ENCODE measurements around the gene PRXL2B.
"Not testable (repeated sequence)": the region's sequence is repeated elsewhere in the genome, so short reads cannot be mapped to it uniquely, and the experiment has no call there.

The PRXL2B gene

DNA sequence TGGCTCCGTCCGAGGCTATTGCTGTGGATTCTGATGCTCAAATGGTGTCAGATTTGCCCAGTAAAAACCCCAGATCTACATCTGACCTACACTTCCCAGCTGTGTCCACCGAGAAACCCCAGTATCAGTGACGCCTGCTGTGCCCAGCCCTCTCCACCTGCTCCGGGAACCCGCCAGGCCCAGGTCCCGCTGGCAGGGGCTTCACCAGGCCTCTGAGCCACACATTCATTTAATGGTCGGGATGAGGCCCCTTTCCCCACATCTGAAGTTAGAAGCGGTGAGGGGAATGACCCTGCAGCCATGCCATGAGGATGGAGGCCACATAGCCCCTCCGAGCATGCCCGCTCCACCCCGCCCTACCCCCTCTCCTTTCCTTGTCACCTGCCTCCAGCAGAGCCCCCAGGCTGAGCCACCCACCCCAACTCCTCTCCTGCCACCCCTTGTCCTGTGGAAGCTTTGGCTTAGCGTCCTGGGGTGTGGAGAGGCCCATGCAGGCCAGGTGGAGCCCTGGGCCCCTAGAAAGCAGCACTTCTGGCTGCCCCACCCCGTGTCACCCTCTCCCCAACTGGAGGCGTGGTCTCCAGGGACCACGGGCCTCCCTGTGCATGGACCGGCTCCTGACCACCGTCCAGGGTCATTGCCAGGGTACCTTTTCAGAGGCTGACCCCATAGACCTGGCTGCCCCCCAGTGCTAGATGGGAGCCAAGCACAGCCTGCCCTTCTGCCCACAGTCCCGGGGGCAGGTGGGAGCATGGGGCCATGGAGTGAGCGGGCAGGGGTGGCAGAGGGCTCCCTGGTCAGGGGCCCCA, 22.4 kb upstream of the PRXL2B start:
- no peak for DNase-seq (ENCODE audit: low read depth)

GRCh38 chr1:2564815-2565374, 21.7 kb upstream of the PRXL2B start:
- DNase-seq (ENCODE audit: low read depth), result no peak

DNA sequence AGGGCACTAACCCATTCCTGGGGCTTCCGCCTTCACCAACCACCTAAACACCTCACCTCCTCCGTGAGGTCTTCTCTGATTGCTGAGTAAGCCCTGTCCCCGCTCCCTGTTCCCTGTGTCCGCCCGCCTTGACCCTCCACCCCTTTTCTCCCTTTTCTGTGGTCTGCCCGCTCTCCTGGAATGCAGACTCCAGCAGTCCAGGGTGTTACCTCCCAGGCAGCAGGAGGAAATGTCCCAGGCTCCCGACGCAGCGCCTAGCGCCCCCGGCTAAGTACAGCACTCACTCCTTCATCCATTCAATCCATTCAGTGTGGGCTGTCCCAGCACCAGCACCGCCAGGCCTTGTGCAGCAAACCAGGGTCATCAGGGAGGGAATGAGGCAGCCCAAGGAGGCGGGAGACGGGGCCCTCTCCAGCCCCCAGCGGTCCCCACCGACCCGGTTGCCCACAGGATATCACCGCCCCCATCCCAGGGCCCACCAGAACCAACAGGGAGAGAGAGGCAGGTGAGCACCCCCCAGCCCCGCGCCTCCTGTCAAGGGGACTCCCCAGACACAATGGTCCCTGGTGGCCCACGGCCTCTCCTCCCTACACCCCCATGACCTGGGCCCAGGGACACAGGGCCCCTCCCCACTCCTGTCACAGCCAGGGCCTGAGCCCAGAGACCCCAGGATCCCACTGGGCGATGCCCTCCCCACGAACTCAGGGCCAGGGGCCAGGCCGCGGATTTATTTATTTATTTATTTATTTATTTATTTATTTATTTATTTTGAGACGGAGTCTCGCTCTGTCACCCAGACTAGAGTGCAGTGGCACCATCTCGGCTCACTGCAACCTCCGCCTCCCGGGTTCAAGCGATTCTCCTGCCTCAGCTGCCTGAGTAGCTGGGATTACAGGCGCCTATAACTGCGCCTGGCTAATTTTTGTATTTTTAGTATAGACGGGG, 20.2 kb upstream of the PRXL2B start:
- DNase-seq (ENCODE audit: low read depth), result no peak

- DNase-seq (ENCODE audit: low read depth), result no peak
These were observed 19.4 kb upstream of the PRXL2B start for GRCh38 chr1:2567083-2567679.

GRCh38 chr1:2568187-2568816, 18.3 kb upstream of the PRXL2B start:
- DNase-seq (ENCODE audit: low read depth), result not testable (repeated sequence)

- DNase-seq (ENCODE audit: low read depth), result no peak
These were observed 17.5 kb upstream of the PRXL2B start for GRCh38 chr1:2569060-2569459.

- DNase-seq (ENCODE audit: low read depth), result not testable (repeated sequence)
These were observed 16.9 kb upstream of the PRXL2B start for GRCh38 chr1:2569703-2570102.

DNA sequence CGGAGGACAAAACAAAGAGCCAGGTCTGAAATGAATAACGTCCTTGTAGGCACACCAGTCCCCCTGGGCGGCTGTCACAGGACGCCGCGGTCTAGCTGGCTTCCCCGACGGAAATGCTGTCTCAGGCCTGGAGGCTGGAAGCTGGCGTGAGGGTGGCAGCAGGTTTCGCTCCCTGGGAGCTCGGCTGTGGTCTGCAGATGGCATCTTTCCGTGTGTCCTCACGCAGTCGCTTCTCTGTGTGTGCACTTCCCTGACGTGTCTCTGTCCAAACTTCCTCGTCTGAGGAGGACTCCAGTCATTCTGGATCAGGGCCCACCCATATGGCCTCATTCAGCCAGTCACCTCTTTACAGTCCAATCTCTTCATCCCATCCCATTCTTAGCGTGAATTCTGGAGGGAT, 16.2 kb upstream of the PRXL2B start:
- DNase-seq (ENCODE audit: low read depth), result no peak

- no peak for DNase-seq (ENCODE audit: low read depth)
These were observed 15.2 kb upstream of the PRXL2B start for GRCh38 chr1:2571348-2571747.

DNA sequence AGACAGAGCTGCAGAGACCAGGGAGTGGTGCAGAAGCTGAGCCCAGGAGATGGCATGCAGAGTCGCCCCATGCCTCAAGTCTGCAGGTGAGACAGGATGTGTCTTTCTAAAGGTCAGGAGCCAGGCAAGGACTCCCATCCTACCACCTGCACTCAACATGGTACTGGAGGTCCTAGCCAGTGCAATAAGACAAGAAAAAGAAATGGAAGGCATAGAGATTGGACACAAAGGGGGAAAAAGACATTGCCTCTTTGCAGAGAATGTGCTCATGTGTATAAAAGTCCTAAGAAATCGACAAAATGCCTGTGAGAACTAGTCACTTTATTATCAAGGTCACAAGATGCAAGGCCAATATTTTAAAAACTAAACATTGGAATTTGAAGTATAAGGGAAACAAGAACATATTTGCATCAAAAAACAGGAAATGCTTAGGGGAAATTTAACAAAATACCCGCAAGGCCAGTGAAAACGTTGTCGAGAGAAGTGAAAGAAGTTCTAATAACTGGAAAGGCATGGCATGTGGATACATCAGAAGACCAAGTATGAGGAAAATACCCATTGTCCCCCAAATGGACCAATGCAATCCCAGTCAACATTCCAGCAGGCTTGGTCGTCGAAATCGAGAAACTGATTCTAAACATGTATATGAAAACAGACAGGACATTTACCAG, 13.2 kb upstream of the PRXL2B start:
- no peak for DNase-seq (ENCODE audit: low read depth)

- DNase-seq (ENCODE audit: low read depth), result no peak
These were observed 12.2 kb upstream of the PRXL2B start for GRCh38 chr1:2574350-2574749.

DNA sequence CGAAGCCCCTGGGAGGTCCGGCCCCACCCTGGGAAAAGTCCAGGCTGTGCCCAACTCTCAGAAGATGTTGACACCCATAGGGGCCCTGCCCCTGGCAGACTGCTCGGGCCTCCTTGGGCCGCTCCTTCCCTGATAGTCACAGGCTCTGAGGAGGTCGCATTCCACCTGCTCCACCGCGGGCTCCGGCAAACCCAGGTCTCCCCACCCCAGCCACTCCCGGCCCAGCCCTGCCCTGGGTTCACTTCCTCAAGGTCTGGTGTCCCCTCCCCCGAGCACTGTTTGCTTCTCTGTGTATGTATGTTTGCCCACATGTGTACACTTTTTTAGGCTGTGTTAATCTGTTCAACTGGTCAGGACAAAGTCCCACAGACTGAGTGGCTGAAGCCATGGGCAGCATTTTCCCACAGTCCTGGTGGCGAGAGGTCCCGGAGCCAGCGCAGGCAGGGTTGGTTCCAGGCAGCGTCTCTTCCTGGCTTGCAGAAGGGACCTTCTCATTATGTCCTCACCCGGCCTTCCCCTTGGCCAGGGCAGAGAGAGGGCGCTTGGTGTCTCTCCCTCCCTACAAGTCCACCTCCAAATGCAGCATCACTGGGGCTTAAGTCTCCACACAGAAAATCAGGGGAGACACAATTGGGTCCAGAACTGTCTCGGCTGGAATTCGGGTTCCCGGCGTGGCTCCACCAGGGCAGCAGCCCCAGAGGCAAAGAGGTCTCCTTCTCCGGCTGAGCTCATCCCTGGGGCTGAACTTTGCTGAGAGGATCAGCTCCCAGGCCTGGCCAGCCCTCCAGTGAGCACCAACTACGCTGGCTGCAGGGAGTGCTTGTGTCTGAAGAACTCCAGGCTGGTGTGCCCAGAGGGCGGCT, 10.5 kb upstream of the PRXL2B start:
- no peak for DNase-seq (ENCODE audit: low read depth)

- DNase-seq (ENCODE audit: low read depth), result not testable (repeated sequence)
These were observed 9.0 kb upstream of the PRXL2B start for GRCh38 chr1:2577565-2578075.

- DNase-seq (ENCODE audit: low read depth), result no peak
These were observed 7.8 kb upstream of the PRXL2B start for GRCh38 chr1:2578758-2579118.

DNA sequence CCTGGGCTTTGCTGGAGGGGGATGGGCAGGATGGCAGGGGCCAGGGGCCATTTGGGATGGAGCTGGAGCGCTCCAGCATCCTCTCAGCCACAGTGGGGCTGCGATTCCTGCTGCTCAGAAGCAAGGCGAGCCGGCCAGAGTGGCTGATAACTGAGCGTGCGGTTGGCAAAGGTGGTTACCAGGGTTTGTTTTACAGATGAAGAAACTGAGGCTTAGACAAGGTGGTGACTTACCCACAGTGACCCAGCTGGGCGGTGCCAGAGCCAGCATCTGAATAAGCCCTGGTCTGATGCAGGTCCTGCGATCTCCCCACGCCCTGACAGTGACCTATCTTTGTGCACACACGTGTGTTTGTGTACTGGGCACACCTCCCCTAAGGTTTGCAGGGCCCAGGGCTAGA, 5.9 kb upstream of the PRXL2B start:
- no peak for DNase-seq (ENCODE audit: low read depth)

DNA sequence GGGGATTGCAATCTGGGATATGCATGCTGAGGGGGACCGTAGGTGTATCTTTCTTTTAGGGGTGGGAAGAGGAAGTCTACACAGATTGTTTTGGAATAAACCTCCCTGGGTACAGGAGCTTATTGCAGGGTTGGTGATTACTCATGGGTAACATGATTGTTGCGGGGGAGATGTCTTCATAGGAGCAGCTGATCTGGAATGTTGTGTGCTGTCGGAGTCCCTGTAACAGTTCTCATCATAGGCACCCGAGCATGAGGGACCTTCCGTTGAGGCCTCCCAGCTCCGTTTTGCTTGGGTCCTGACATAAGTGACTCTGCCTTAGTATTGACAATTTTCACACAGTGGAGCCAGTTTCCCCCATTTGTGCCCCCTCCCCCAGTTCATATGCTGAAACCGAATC, 4.2 kb upstream of the PRXL2B start:
- no peak for DNase-seq (ENCODE audit: low read depth)

DNA sequence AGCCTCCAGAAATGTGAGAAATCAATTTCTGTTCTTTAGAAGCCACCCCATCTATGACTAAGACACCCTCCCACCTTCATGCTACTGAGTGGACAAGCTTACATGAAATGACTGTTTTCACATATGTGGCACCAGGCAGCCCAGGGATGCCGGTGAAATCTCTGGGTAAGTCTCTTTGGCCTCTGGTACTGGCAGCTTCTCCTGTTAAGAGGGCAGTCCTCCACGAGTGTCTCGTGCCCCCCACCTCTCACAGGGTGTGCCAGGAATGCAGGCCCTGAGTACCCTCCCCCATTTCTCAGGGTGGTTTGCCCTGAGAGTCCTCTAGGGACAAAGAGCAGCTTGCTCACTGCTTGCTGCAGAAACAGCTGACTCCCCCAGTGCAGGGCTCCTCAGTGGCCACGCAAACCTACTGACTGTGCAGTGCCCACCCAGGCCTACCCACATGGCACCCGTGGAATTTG, 3.2 kb upstream of the PRXL2B start:
- DNase-seq (ENCODE audit: low read depth), result no peak

DNA sequence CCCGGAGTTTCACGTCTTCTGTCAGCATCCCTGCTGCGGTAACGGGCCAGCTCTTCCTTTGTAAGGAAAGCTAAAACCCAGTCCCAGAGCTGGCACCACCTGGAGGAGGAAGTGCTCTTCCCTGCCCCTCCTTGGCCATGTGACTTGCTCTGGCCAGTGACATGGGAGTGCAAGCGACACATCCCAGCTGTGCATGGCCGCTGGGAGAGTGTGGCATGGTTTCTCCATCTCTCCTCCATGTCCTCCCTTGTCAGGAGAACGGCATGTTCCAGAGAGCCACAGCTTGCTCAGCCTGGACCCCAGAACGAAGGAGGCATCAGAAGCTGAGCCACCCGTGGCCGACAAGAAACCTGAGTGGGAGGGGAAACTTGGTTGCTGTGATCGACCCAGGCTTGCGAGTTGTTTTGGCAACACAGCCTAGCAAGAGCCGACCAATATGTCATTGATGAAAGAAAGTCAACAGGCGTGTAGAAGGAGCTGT, 2.7 kb upstream of the PRXL2B start:
- DNase-seq (ENCODE audit: low read depth), result no peak

- DNase-seq (ENCODE audit: low read depth), result no peak
These were observed 1.8 kb upstream of the PRXL2B start for GRCh38 chr1:2584686-2585317.

Data from HS-27A (cell line).